ENCODE data around the gene FMR1NB. TPM values are rescaled to one million over a fixed set of nuclear protein-coding genes. Genes with fewer than 3 reads are reported as not detected.
A peak's percentile ranks its signal among the peaks of the same experiment; 100 is the strongest.

Gene FMR1NB
- total and polyA plus RNA-seq, 7 donors = not detected

GRCh38 chrX:148035380-148035779 lies 54.2 kb downstream of the FMR1NB start:
- Histone ChIP-seq H3K27ac (no peak overlapping the region), H3K9me3 (no peaks in the 10 kb centered on the region), H3K27me3 (no peaks in the 10 kb centered on the region), H3K36me3 (no peaks in the 10 kb centered on the region), H3K4me3 (no peak overlapping the region), H3K4me1 (no peaks in the 10 kb centered on the region)
- TF ChIP-seq EP300 (IDR thresholded peaks at IDR 0.05) (no peak), POLR2AphosphoS5 (IDR thresholded peaks at IDR 0.05) (no peak), POLR2A (IDR thresholded peaks at IDR 0.05) (no peak), CTCF (IDR thresholded peaks at IDR 0.05) (no peak)
- 41 to 67% methylated on average over 2 of the region's 2 CpGs for WGBS, 2 donors
- DNase-seq = no peak
- intact Hi-C loops (cut with DNase I) = no loop called here

- no peak for TF ChIP-seq POLR2AphosphoS5 (IDR thresholded peaks at IDR 0.05)
- TF ChIP-seq EP300 (IDR thresholded peaks at IDR 0.05) = no peak
- TF ChIP-seq POLR2A (IDR thresholded peaks at IDR 0.05) = no peak
- no peak for TF ChIP-seq CTCF (IDR thresholded peaks at IDR 0.05)
- no peak overlapping the region for H3K4me3 ChIP-seq
- H3K36me3 ChIP-seq = no peaks in the 10 kb centered on the region
- no peaks in the 10 kb centered on the region for H3K4me1 ChIP-seq
- DNase-seq = no peak
- no peaks in the 10 kb centered on the region for H3K9me3 ChIP-seq
- intact Hi-C loops (cut with DNase I) = no loop called here
- 88 to 97% methylated on average over 1 of the region's 1 CpG for WGBS, 2 donors
- no peaks in the 10 kb centered on the region for H3K27me3 ChIP-seq
- no peak overlapping the region for H3K27ac ChIP-seq
Measured at GRCh38 chrX:148037020-148037419, 55.9 kb downstream of the FMR1NB start.

- H3K9me3 ChIP-seq = no peaks in the 10 kb centered on the region
- H3K4me1 ChIP-seq = no peaks in the 10 kb centered on the region
- TF ChIP-seq POLR2AphosphoS5 (IDR thresholded peaks at IDR 0.05) (no peak), POLR2A (IDR thresholded peaks at IDR 0.05) (no peak), EP300 (IDR thresholded peaks at IDR 0.05) (no peak), CTCF (IDR thresholded peaks at IDR 0.05) (no peak)
- no peak overlapping the region for H3K27ac ChIP-seq
- H3K27me3 ChIP-seq = no peaks in the 10 kb centered on the region
- 94 to 96% methylated on average over 2 of the region's 2 CpGs for WGBS, 2 donors
- intact Hi-C loops (cut with DNase I) = no loop called here
- DNase-seq = no peak
- H3K4me3 ChIP-seq = no peak overlapping the region
- no peaks in the 10 kb centered on the region for H3K36me3 ChIP-seq
Measured at GRCh38 chrX:148043271-148043855, 62.2 kb downstream of the FMR1NB start.

GRCh38 chrX:148047200-148047599 lies 66.1 kb downstream of the FMR1NB start:
- no peaks in the 10 kb centered on the region for H3K9me3 ChIP-seq
- no peak for DNase-seq
- H3K36me3 ChIP-seq = no peaks in the 10 kb centered on the region
- TF ChIP-seq CTCF (IDR thresholded peaks at IDR 0.05) (no peak), POLR2AphosphoS5 (IDR thresholded peaks at IDR 0.05) (no peak), POLR2A (IDR thresholded peaks at IDR 0.05) (no peak), EP300 (IDR thresholded peaks at IDR 0.05) (no peak)
- no peaks in the 10 kb centered on the region for H3K4me1 ChIP-seq
- 78 to 79% methylated on average over 4 of the region's 4 CpGs for WGBS, 2 donors
- H3K27me3 ChIP-seq = no peaks in the 10 kb centered on the region
- H3K4me3 ChIP-seq = no peak overlapping the region
- intact Hi-C loops (cut with DNase I) = no loop called here
- H3K27ac ChIP-seq = no peak overlapping the region

GRCh38 chrX:148049441-148049840 lies 68.3 kb downstream of the FMR1NB start:
- DNase-seq = no peak
- H3K4me1 ChIP-seq = no peaks in the 10 kb centered on the region
- 27 to 32% methylated on average over 4 of the region's 4 CpGs for WGBS, 2 donors
- H3K4me3 ChIP-seq = no peak overlapping the region
- no peaks in the 10 kb centered on the region for H3K9me3 ChIP-seq
- no peaks in the 10 kb centered on the region for H3K27me3 ChIP-seq
- no peak overlapping the region for H3K27ac ChIP-seq
- intact Hi-C loops (cut with DNase I) = loop anchor here (2.0 kb wide), 1 partner anchor 1421 kb away; no protein-coding TSS in a partner anchor
- H3K36me3 ChIP-seq = no peaks in the 10 kb centered on the region
- TF ChIP-seq POLR2A (IDR thresholded peaks at IDR 0.05) = no peak
- peak in 1 of 4 experiments; percentile 44 for TF ChIP-seq CTCF (IDR thresholded peaks at IDR 0.05)
- no peak for TF ChIP-seq POLR2AphosphoS5 (IDR thresholded peaks at IDR 0.05)
- TF ChIP-seq EP300 (IDR thresholded peaks at IDR 0.05) = no peak

Data from sigmoid colon (tissue), 7 donors.